Measurements from ENCODE around the gene ISLR. TPM values are rescaled to one million over a fixed set of nuclear protein-coding genes. Genes with fewer than 3 reads are reported as not detected.

ISLR gene
- total and polyA plus RNA-seq, 7 experiments from 2014 or later: not detected

GRCh38 chr15:74207652-74208440 is 34.3 kb downstream of the ISLR start:
- Mint-ChIP-seq H3K36me3 (peaks cover 0 to 3% (median 0%) of the 10 kb centered on the region in 5 donors), H3K4me3 (no peak overlapping the region), H3K27me3 (peaks cover 4 to 27% (median 11%) of the 10 kb centered on the region in 5 donors), H3K9me3 (peaks cover 0 to 4% (median 0%) of the 10 kb centered on the region in 11 donors), H3K4me1 (peaks cover 0 to 5% (median 0%) of the 10 kb centered on the region in 7 donors), H3K27ac (no peak overlapping the region)
- H3K4me3 ChIP-seq (ENCODE audit: low read length): no peak overlapping the region
- no peaks in the 10 kb centered on the region for H3K9me3 ChIP-seq (ENCODE audit: control insufficient read depth in 2 of 3, low read length in 3 of 3)
- no peaks in the 10 kb centered on the region for H3K4me1 ChIP-seq (ENCODE audit: control insufficient read depth in 2 of 2, insufficient read depth in 2 of 2, low read length in 2 of 2)
- ATAC-seq: no peak
- CTCF ChIA-PET: no interaction called here
- H3K27me3 ChIP-seq (ENCODE audit: control insufficient read depth in 2 of 2, insufficient read depth in 2 of 2, low read length in 2 of 2): no peaks in the 10 kb centered on the region
- H3K36me3 ChIP-seq (ENCODE audit: control insufficient read depth in 2 of 3, insufficient read depth in 3 of 3, low read length in 3 of 3): no peaks in the 10 kb centered on the region
- intact Hi-C loops (cut with micrococcal nuclease): no loop called here
- H3K27ac ChIP-seq (ENCODE audit: low read depth, low read length): no peak overlapping the region
- POLR2A ChIA-PET: no interaction called here
- no peak for DNase-seq

GRCh38 chr15:74208496-74208895 is 35.0 kb downstream of the ISLR start:
- Mint-ChIP-seq H3K27me3 (peaks cover 4 to 27% (median 7%) of the 10 kb centered on the region in 5 donors), H3K4me1 (peaks cover 0 to 5% (median 0%) of the 10 kb centered on the region in 7 donors), H3K27ac (no peak overlapping the region), H3K9me3 (peaks cover 0 to 4% (median 0%) of the 10 kb centered on the region in 11 donors), H3K4me3 (no peak overlapping the region), H3K36me3 (peaks cover 0 to 3% (median 0%) of the 10 kb centered on the region in 5 donors)
- Histone ChIP-seq H3K27me3 (ENCODE audit: control insufficient read depth in 2 of 2, insufficient read depth in 2 of 2, low read length in 2 of 2) (no peaks in the 10 kb centered on the region), H3K9me3 (ENCODE audit: control insufficient read depth in 2 of 3, low read length in 3 of 3) (no peaks in the 10 kb centered on the region), H3K4me3 (ENCODE audit: low read length) (no peak overlapping the region), H3K27ac (ENCODE audit: low read depth, low read length) (no peak overlapping the region), H3K36me3 (ENCODE audit: control insufficient read depth in 2 of 3, insufficient read depth in 3 of 3, low read length in 3 of 3) (no peaks in the 10 kb centered on the region), H3K4me1 (ENCODE audit: control insufficient read depth in 2 of 2, insufficient read depth in 2 of 2, low read length in 2 of 2) (no peaks in the 10 kb centered on the region)
- intact Hi-C loops (cut with micrococcal nuclease): no loop called here
- ChIA-PET POLR2A (no interaction called here), CTCF (no interaction called here)
- ATAC-seq (no peak), DNase-seq (no peak)

- CTCF ChIA-PET: no interaction called here
- no peaks in the 10 kb centered on the region for H3K27me3 ChIP-seq (ENCODE audit: control insufficient read depth in 2 of 2, insufficient read depth in 2 of 2, low read length in 2 of 2)
- Mint-ChIP-seq H3K9me3 (peaks cover 0 to 4% (median 0%) of the 10 kb centered on the region in 11 donors), H3K36me3 (peaks cover 0 to 3% (median 0%) of the 10 kb centered on the region in 5 donors), H3K4me3 (no peak overlapping the region), H3K4me1 (peaks cover 0 to 5% (median 0%) of the 10 kb centered on the region in 7 donors), H3K27ac (no peak overlapping the region), H3K27me3 (peaks cover 4 to 27% (median 6%) of the 10 kb centered on the region in 5 donors)
- POLR2A ChIA-PET: no interaction called here
- no peak for ATAC-seq
- no peaks in the 10 kb centered on the region for H3K9me3 ChIP-seq (ENCODE audit: control insufficient read depth in 2 of 3, low read length in 3 of 3)
- intact Hi-C loops (cut with micrococcal nuclease): no loop called here
- no peaks in the 10 kb centered on the region for H3K4me1 ChIP-seq (ENCODE audit: control insufficient read depth in 2 of 2, insufficient read depth in 2 of 2, low read length in 2 of 2)
- DNase-seq: no peak
- no peak overlapping the region for H3K4me3 ChIP-seq (ENCODE audit: low read length)
- no peak overlapping the region for H3K27ac ChIP-seq (ENCODE audit: low read depth, low read length)
- no peaks in the 10 kb centered on the region for H3K36me3 ChIP-seq (ENCODE audit: control insufficient read depth in 2 of 3, insufficient read depth in 3 of 3, low read length in 3 of 3)
Observed at GRCh38 chr15:74208901-74209559, 35.5 kb downstream of the ISLR start.

GRCh38 chr15:74209560-74209958 is 36.0 kb downstream of the ISLR start:
- DNase-seq (no peak), ATAC-seq (no peak)
- Histone ChIP-seq H3K27me3 (ENCODE audit: control insufficient read depth in 2 of 2, insufficient read depth in 2 of 2, low read length in 2 of 2) (no peaks in the 10 kb centered on the region), H3K36me3 (ENCODE audit: control insufficient read depth in 2 of 3, insufficient read depth in 3 of 3, low read length in 3 of 3) (no peaks in the 10 kb centered on the region), H3K9me3 (ENCODE audit: control insufficient read depth in 2 of 3, low read length in 3 of 3) (no peaks in the 10 kb centered on the region), H3K4me1 (ENCODE audit: control insufficient read depth in 2 of 2, insufficient read depth in 2 of 2, low read length in 2 of 2) (no peaks in the 10 kb centered on the region), H3K4me3 (ENCODE audit: low read length) (no peak overlapping the region), H3K27ac (ENCODE audit: low read depth, low read length) (no peak overlapping the region)
- Mint-ChIP-seq H3K4me1 (peaks cover 0 to 5% (median 0%) of the 10 kb centered on the region in 7 donors), H3K27me3 (peaks cover 4 to 27% (median 6%) of the 10 kb centered on the region in 5 donors), H3K36me3 (peaks cover 0 to 3% (median 0%) of the 10 kb centered on the region in 5 donors), H3K9me3 (peaks cover 0 to 4% (median 0%) of the 10 kb centered on the region in 11 donors), H3K4me3 (no peak overlapping the region), H3K27ac (no peak overlapping the region)
- intact Hi-C loops (cut with micrococcal nuclease): no loop called here
- POLR2A ChIA-PET: no interaction called here
- CTCF ChIA-PET: no interaction called here

- CTCF ChIA-PET: no interaction called here
- Mint-ChIP-seq H3K4me1 (peaks cover 0 to 3% (median 0%) of the 10 kb centered on the region in 7 donors), H3K36me3 (peaks cover 0 to 3% (median 0%) of the 10 kb centered on the region in 5 donors), H3K9me3 (peaks cover 0 to 4% (median 0%) of the 10 kb centered on the region in 11 donors), H3K27ac (no peak overlapping the region), H3K27me3 (peaks cover 4 to 27% (median 6%) of the 10 kb centered on the region in 5 donors), H3K4me3 (no peak overlapping the region)
- H3K4me3 ChIP-seq (ENCODE audit: low read length): no peak overlapping the region
- H3K36me3 ChIP-seq (ENCODE audit: control insufficient read depth in 2 of 3, insufficient read depth in 3 of 3, low read length in 3 of 3): no peaks in the 10 kb centered on the region
- H3K27ac ChIP-seq (ENCODE audit: low read depth, low read length): no peak overlapping the region
- ATAC-seq (no peak), DNase-seq (no peak)
- H3K27me3 ChIP-seq (ENCODE audit: control insufficient read depth in 2 of 2, insufficient read depth in 2 of 2, low read length in 2 of 2): no peaks in the 10 kb centered on the region
- no peaks in the 10 kb centered on the region for H3K4me1 ChIP-seq (ENCODE audit: control insufficient read depth in 2 of 2, insufficient read depth in 2 of 2, low read length in 2 of 2)
- H3K9me3 ChIP-seq (ENCODE audit: control insufficient read depth in 2 of 3, low read length in 3 of 3): no peaks in the 10 kb centered on the region
- intact Hi-C loops (cut with micrococcal nuclease): no loop called here
- POLR2A ChIA-PET: no interaction called here
Observed at GRCh38 chr15:74209997-74210671, 36.6 kb downstream of the ISLR start.

GRCh38 chr15:74210729-74211128 is 37.2 kb downstream of the ISLR start:
- ChIA-PET CTCF (no interaction called here), POLR2A (no interaction called here)
- peaks cover 0 to 3% (median 0%) of the 10 kb centered on the region in 5 donors for H3K36me3 Mint-ChIP-seq
- H3K27ac Mint-ChIP-seq: no peak overlapping the region
- ATAC-seq (no peak), DNase-seq (no peak)
- peaks cover 0 to 4% (median 0%) of the 10 kb centered on the region in 11 donors for H3K9me3 Mint-ChIP-seq
- no peak overlapping the region for H3K4me3 ChIP-seq (ENCODE audit: low read length)
- H3K9me3 ChIP-seq (ENCODE audit: control insufficient read depth in 2 of 3, low read length in 3 of 3): no peaks in the 10 kb centered on the region
- intact Hi-C loops (cut with micrococcal nuclease): no loop called here
- H3K27me3 ChIP-seq (ENCODE audit: control insufficient read depth in 2 of 2, insufficient read depth in 2 of 2, low read length in 2 of 2): no peaks in the 10 kb centered on the region
- H3K4me1 ChIP-seq (ENCODE audit: control insufficient read depth in 2 of 2, insufficient read depth in 2 of 2, low read length in 2 of 2): no peaks in the 10 kb centered on the region
- H3K36me3 ChIP-seq (ENCODE audit: control insufficient read depth in 2 of 3, insufficient read depth in 3 of 3, low read length in 3 of 3): no peaks in the 10 kb centered on the region
- no peak overlapping the region for H3K4me3 Mint-ChIP-seq
- peaks cover 0 to 3% (median 0%) of the 10 kb centered on the region in 7 donors for H3K4me1 Mint-ChIP-seq
- H3K27me3 Mint-ChIP-seq: peaks cover 4 to 27% (median 6%) of the 10 kb centered on the region in 5 donors
- no peak overlapping the region for H3K27ac ChIP-seq (ENCODE audit: low read depth, low read length)
